Ectodermal cell (in vitro differentiated cells): ENCODE results near the gene CRYBG3.
"Not testable (repeated sequence)": the region's sequence is repeated elsewhere in the genome, so short reads cannot be mapped to it uniquely, and the experiment has no call there.

Source experiments
- H3K27ac ChIP-seq: 2 replicates; pipeline ENCODE4 v1.7.0; 2013; ENCODE audit warnings: mild to moderate bottlenecking, low read depth, low read length; ENCODE audit not compliant: insufficient read depth, poor library complexity, severe bottlenecking
- H3K27me3 ChIP-seq: 2 replicates; pipeline ENCODE4 v1.7.0; 2013; ENCODE audit warnings: mild to moderate bottlenecking, low read length; ENCODE audit not compliant: insufficient read depth, control insufficient read depth, poor library complexity, severe bottlenecking
- H3K36me3 ChIP-seq: one replicate; pipeline ENCODE4 v1.7.0; 2013; ENCODE audit warnings: low read length; ENCODE audit not compliant: control insufficient read depth, insufficient read depth
- H3K4me1 ChIP-seq: one replicate; pipeline ENCODE4 v1.7.0; 2013; ENCODE audit warnings: low read length; ENCODE audit not compliant: control insufficient read depth, insufficient read depth
- H3K4me3 ChIP-seq: 2 replicates; pipeline ENCODE4 v1.7.0; 2013; ENCODE audit warnings: low read depth, low read length, control low read depth; ENCODE audit not compliant: insufficient read depth
- H3K9me3 ChIP-seq: 2 replicates; pipeline ENCODE4 v1.7.0; 2013; ENCODE audit warnings: mild to moderate bottlenecking, low read length, moderate library complexity; ENCODE audit not compliant: control insufficient read depth
- WGBS, 2 experiments: methylation state at CpG; one replicate each; pipeline ENCODE4 v1.1.7; 2013; ENCODE audit warnings: missing lambda C conversion rate in 2 of 2; 5-methylcytosine and 5-hydroxymethylcytosine counted together

The CRYBG3 gene

DNA sequence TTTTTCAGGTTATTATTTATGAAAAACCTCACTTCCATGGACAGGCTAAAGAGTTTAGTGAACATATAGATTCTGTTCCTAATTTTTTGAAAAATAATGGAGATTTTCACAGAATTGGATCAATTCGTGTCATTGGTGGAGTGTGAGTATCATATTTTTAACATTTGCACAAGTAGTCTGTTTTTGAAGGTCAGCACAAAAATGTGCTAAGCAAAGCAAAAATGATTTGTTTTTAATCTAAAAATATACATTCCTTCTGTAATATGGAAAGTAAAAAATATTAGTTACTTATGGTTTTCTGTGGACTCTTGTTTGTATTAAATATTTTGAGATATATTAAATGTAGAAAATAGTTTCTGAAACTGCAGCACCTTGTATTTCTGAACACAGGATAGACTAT, 71.0 kb downstream of the CRYBG3 start:
- no peak overlapping the region for H3K4me3 ChIP-seq
- no peaks in the 10 kb centered on the region for H3K4me1 ChIP-seq
- no peaks in the 10 kb centered on the region for H3K36me3 ChIP-seq
- WGBS, 2 experiments, result 83 to 90% methylated on average over 1 of the region's 1 CpG
- H3K27me3 ChIP-seq, result no peaks in the 10 kb centered on the region
- H3K27ac ChIP-seq, result no peak overlapping the region
- H3K9me3 ChIP-seq, result no peaks in the 10 kb centered on the region

DNA sequence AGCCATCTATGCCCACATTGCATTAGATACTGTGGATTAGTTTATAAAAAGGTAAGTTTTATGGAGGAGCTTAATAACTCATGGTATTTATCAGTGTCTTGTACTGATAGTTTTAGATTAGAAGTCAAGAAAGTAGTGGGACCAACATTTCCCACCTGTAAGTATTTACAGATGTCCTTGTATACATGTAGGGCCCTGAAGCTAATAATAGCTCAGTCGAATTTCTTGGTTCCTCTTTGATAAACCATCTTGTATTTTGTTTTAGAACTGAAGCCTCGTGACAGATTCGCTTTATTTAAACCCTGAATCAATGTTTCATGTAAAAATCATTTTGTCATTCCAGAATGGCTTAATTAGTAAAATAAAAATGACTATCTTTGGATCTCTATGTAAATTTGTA, 73.4 kb downstream of the CRYBG3 start:
- 89 to 96% methylated on average over 3 of the region's 3 CpGs for WGBS, 2 experiments
- no peaks in the 10 kb centered on the region for H3K36me3 ChIP-seq
- no peak overlapping the region for H3K27ac ChIP-seq
- H3K4me3 ChIP-seq, result no peak overlapping the region
- no peaks in the 10 kb centered on the region for H3K9me3 ChIP-seq
- no peaks in the 10 kb centered on the region for H3K27me3 ChIP-seq
- H3K4me1 ChIP-seq, result no peaks in the 10 kb centered on the region

DNA sequence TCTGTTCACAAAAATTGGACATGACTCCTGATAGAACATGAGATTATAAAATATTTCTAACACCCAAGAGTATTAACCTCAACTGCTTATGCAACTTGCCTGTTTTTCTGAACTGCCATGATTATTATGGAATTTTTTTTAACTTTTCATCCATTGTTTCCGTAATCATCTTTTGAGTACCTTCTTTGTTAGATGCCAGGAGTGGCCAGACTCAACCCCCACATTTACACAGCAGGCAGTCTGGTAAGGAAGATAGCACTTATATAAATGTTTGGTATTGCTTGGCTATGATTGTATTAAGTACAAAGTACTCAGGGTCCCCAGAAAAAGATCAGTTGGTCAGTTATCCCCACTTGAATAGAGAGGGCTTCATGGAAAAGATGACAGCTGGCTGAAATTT, 74.3 kb downstream of the CRYBG3 start:
- WGBS, 2 experiments, result 100% methylated on average over 1 of the region's 1 CpG; no CpG with 5 or more reads in 1 of the 2 experiments
- H3K27ac ChIP-seq, result no peak overlapping the region
- H3K36me3 ChIP-seq, result no peaks in the 10 kb centered on the region
- no peak overlapping the region for H3K4me3 ChIP-seq
- H3K9me3 ChIP-seq, result no peaks in the 10 kb centered on the region
- no peaks in the 10 kb centered on the region for H3K4me1 ChIP-seq
- H3K27me3 ChIP-seq, result no peaks in the 10 kb centered on the region

DNA sequence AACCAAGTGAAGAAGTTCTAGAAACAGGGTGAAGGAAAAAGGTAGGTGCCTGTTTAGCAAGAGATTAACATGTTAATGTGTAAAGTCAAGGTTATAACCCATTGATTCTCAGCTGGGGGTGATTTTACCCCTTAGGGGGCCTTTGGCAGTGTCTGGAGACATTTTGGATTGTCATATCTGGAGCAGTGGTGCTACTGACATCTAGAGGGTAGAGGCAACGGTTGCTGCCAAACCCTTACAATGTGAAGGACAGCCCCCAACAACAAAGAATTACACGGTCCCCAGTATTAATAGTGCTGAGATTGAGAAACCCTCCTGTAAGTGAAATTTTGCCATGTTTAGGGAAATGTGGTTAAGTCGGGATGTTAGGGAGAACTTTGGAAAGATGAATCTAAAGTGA, 74.7 kb downstream of the CRYBG3 start:
- no peaks in the 10 kb centered on the region for H3K27me3 ChIP-seq
- 87 to 88% methylated on average over 3 of the region's 3 CpGs for WGBS, 2 experiments
- H3K4me1 ChIP-seq, result no peaks in the 10 kb centered on the region
- no peaks in the 10 kb centered on the region for H3K9me3 ChIP-seq
- H3K36me3 ChIP-seq, result no peaks in the 10 kb centered on the region
- no peak overlapping the region for H3K27ac ChIP-seq
- no peak overlapping the region for H3K4me3 ChIP-seq

DNA sequence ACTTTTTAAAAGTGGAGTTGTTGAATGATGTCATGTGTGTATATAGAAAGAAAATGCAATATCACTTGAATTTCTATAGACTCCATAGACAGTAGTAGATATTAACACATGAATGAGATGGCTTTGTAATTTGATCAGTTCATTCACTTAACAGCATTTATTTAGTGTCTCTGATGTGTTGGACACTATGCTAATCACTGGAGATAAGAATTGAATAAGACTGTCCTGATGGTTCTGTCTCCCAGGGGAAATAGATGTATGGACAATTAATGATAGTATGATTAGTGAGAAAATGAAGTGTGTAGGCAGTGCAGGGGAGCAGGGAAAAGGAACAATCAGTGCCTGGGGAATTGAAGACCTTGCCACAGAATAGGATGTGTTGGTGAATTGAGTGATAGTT, 77.5 kb downstream of the CRYBG3 start:
- Histone ChIP-seq H3K36me3 (no peaks in the 10 kb centered on the region), H3K4me1 (no peaks in the 10 kb centered on the region), H3K27ac (no peak overlapping the region), H3K9me3 (no peaks in the 10 kb centered on the region), H3K4me3 (no peak overlapping the region), H3K27me3 (no peaks in the 10 kb centered on the region)

DNA sequence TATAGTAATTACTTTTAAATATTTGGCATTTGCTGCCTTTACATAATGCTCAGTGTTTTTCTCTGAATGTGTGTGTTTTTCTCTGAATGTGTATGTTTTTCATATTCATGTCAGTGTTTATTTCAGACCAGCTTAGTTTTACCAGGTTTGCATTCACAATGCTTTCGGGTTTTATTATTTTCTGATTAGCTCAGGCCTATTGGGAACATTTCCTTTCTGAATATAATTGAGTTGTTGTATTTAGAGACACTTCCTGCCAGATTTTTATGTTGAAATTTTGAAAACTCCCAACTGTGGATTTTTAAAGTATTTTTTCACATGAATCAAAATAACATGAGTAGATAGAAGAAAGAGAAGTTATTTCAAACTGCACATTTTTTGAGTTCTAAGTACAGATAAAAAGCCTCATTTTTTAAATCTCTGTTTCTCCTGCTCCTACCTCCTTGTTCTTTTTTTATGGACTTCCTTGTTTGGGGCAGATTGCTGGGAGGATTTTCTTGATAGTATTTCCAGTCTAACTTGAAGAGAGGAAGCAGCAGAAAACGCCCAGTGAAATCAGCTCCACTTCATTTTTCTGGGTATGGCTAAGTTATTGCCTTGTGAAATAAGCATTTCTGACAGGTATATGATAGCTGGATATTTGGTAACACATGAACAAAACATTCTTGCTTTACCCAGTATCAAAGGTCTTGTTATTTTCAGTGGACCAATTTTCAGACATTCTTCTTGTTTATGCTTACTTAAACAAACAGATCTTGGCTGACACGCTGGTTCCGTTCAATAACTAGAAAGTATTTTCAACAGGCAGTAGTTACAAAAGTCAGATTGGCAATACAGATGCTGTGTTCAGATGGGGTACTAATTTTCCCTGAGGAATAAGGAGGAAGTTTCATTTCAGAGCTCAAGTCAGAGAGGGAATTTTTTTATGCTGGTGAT, 79.8 kb downstream of the CRYBG3 start:
- H3K27ac ChIP-seq, result no peak overlapping the region
- no peaks in the 10 kb centered on the region for H3K27me3 ChIP-seq
- H3K36me3 ChIP-seq, result no peaks in the 10 kb centered on the region
- no peak overlapping the region for H3K4me3 ChIP-seq
- no peaks in the 10 kb centered on the region for H3K9me3 ChIP-seq
- 97 to 100% methylated on average over 4 of the region's 4 CpGs for WGBS, 2 experiments
- no peaks in the 10 kb centered on the region for H3K4me1 ChIP-seq

DNA sequence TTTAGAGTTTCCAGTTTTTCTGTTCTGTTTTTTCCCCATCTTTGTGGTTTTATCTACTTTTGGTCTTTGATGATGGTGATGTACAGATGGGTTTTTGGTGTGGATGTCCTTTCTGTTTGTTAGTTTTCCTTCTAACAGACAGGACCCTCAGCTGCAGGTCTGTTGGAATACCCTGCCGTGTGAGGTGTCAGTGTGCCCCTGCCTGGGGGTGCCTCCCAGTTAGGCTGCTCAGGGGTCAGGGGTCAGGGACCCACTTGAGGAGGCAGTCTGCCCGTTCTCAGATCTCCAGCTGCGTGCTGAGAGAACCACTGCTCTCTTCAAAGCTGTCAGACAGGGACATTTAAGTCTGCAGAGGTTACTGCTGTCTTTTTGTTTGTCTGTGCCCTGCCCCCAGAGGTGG, 88.0 kb downstream of the CRYBG3 start:
- WGBS, 2 experiments, result no CpG with 5 or more reads among the region's 3 CpGs
- not testable (repeated sequence) for H3K4me3 ChIP-seq, H3K4me1 ChIP-seq, H3K36me3 ChIP-seq, H3K27me3 ChIP-seq, H3K9me3 ChIP-seq, H3K27ac ChIP-seq

DNA sequence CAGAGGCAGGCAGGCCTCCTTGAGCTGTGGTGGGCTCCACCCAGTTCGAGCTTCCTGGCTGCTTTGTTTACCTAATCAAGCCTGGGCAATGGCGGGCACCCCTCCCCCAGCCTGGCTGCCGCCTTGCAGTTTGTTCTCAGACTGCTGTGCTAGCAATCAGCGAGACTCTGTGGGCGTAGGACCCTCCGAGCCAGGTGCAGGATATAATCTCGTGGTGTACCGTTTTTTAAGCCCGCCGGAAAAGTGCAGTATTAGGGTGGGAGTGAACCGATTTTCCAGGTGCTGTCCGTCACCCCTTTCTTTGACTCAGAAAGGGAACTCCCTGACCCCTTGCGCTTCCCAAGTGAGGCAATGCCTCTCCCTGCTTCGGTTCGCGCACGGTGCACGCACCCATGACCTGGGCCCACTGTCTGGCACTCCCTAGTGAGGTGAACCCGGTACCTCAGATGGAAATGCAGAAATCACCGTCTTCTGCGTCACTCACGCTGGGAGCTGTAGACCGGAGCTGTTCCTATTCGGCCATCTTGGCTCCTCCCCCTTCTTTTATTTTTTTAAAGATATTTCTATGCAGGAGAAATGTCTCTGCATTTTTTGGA, 88.5 kb downstream of the CRYBG3 start:
- H3K27ac ChIP-seq, H3K4me1 ChIP-seq, H3K36me3 ChIP-seq, H3K4me3 ChIP-seq, H3K27me3 ChIP-seq, H3K9me3 ChIP-seq: not testable (repeated sequence)
- WGBS, 2 experiments, result 76 to 78% methylated on average over 21 to 22 of the region's 24 CpGs

DNA sequence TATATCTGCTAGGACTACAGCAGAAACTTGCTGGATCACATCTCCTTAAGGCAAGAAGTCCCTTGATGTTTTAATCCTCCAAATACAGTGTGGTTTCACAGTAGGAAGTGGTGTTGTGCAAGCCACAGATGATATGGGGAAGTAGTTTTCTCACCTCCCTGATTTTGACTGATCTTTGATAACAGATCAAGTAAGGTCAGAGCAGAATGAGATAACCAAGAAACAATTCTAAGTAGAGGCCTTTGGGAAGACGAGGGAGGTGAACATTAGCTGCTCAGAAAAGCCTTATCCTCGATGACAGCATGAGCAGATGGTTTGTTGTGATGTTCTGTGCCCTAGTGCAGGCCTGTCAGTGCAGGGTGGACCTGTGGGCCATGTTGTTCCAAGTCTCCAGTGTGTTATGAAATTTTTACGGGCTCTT, 89.1 kb downstream of the CRYBG3 start:
- Histone ChIP-seq H3K4me1 (no peaks in the 10 kb centered on the region), H3K27ac (no peak overlapping the region), H3K36me3 (no peaks in the 10 kb centered on the region), H3K27me3 (no peaks in the 10 kb centered on the region), H3K4me3 (no peak overlapping the region), H3K9me3 (no peaks in the 10 kb centered on the region)
- 87 to 91% methylated on average over 3 of the region's 3 CpGs for WGBS, 2 experiments

DNA sequence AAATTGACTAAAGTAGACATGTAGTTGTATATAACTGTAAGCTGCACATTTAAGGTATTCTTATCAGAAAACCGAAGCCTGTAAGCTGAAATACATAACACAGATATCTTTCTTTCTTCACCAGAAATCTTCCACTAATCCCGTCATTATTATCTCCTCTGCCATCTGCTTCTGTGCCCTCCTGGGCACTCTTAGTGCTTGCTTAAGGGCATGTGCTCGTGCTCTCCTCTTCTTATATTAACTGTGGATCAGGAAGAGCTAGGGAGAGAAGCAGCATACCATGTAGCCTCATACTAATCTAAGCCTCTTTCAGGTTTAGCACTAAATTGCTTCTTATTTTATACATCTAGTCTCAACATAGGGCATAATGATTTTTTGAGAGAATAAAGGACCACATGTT, 89.6 kb downstream of the CRYBG3 start:
- Histone ChIP-seq H3K27ac (no peak overlapping the region), H3K4me3 (no peak overlapping the region), H3K27me3 (no peaks in the 10 kb centered on the region), H3K4me1 (no peaks in the 10 kb centered on the region), H3K9me3 (no peaks in the 10 kb centered on the region), H3K36me3 (no peaks in the 10 kb centered on the region)
- WGBS, 2 experiments, result 92 to 95% methylated on average over 3 of the region's 3 CpGs
